GM12873 (cell line): ENCODE results near the gene TC2N.

ENCODE experiments used
- TF ChIP-seq, protein P1 (sequence below): IDR thresholded peaks from 2 replicates; pipeline ENCODE4 v1.5.1; 2012; ENCODE audit warnings: low read depth, mild to moderate bottlenecking, moderate library complexity, low read length, control low read depth; ENCODE audit not compliant: insufficient read depth; ENCODE audit errors: missing control alignments

Gene TC2N

DNA sequence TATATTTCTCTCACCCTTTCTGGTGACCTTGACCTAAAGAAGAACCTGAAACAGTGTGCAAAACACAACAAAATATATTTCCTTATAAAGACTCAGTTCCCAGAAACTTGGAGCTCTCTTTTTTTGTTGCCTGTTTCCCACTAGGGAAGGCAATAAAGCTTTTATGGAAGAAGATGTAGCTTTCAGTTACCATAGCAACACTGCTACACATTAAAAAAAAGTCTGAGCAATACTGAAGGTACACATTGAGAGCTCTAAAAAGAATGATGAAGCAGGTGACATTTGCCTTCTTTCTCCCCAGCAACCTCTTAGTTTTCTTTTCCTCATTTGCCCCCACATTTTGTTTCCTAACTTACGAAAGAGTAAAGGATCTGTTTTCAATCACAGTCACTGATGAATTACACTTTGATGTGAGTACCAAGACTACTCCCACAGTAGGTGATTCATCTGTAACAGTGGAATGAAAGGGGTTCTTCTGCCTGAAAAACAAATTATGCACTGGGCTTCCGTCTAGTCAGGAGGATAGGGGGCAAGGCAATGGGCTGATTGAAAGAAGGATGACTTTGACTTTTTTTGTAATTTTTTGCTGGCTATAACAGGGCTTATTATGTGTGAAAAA lies 134.4 kb downstream of the TC2N start:
- TF ChIP-seq, protein P1, sequence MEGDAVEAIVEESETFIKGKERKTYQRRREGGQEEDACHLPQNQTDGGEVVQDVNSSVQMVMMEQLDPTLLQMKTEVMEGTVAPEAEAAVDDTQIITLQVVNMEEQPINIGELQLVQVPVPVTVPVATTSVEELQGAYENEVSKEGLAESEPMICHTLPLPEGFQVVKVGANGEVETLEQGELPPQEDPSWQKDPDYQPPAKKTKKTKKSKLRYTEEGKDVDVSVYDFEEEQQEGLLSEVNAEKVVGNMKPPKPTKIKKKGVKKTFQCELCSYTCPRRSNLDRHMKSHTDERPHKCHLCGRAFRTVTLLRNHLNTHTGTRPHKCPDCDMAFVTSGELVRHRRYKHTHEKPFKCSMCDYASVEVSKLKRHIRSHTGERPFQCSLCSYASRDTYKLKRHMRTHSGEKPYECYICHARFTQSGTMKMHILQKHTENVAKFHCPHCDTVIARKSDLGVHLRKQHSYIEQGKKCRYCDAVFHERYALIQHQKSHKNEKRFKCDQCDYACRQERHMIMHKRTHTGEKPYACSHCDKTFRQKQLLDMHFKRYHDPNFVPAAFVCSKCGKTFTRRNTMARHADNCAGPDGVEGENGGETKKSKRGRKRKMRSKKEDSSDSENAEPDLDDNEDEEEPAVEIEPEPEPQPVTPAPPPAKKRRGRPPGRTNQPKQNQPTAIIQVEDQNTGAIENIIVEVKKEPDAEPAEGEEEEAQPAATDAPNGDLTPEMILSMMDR, result no peak

DNA sequence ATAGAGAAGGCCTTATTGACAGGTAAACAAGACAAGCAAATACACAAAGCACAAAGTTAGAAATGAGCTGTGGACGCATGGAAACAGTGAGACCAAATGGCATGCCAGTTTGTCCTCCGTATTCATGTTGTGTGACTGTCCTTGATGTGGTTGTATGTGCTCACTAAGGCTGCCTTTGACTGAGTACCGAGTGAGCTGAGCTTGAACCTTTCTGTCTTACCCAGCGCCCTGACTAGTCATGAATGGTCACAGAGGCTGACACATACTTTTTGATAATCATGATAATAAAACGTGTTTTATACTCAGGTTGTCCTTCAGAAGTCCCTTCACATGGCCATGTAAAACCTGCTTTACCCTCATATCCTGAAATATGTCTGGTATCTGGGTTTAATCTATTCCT lies 134.9 kb downstream of the TC2N start:
- TF ChIP-seq, protein P1, result no peak

DNA sequence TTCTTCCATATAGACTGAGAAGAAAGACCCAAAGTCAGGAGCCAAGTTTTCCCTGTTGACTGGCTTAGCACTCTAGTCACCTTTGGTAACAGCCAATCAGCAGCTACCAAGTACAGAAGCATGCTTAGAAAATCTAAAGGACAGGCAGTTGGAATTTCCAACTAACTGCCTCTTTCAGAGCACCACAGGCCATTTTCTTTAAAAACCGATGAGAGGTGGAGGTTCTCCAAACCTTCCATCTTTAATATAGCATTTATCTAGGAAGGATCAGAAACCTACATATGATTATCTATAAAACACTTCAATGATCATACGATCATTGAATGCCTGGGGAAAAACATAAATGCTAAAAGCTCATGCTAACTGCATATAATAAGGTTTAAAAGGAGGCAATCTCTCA lies 135.3 kb downstream of the TC2N start, which contains the start of gene CATSPERB:
Gene CATSPERB, minus strand, starts transcription at position 101 of the 400 bp plus-strand sequence. CDS start 2,607 bp downstream, outside the sequence.
- TF ChIP-seq, protein P1, result no peak

DNA sequence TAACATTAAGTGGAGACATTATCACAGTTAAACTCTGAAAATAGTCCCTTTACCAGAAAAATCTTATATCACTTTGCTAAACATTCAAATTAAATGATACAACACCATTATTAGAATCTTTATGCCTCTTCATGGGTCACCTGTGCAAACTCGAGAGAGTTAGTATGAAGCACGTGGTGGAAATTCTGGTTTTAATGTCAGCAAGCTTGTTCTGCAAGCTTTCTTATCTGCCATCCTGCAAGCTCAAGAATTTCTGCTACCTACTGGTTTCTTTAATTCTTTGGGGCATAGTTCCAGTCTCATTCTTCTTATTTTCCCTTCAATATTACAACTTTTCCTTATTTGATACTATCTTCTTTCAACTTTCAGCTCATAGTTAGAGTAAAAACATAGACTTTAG lies 136.3 kb downstream of the TC2N start:
- TF ChIP-seq, protein P1, result no peak

DNA sequence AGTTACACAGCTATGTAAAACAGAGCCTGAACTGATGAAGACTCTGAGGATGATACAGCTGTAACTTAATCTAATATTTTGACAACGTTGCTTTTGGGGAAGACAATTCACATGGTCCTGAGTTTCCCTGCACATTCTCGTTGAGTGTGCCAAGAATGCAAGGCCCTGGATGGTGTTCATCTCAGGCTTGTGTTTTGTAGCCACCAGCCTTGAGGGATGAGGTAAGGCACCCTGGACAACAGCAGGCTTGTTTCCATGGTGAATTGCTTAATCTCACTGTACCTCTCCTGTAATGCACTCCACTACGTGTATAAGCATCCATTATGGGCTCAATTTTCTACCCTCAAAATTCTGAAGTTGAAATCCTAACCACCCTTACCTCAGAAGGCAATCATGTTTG lies 137.6 kb downstream of the TC2N start:
- TF ChIP-seq, protein P1, result no peak
